NT2/D1 (cell line): ENCODE measurements around the gene LARGE1.

Experiments used
- SUZ12 ChIP-seq: IDR thresholded peaks from 2 replicates; pipeline ENCODE4 v1.6.1; 2011; ENCODE audit not compliant: insufficient read length, insufficient read depth; ENCODE audit errors: extremely low read depth
- YY1 ChIP-seq: IDR thresholded peaks from 2 replicates; pipeline ENCODE4 v1.6.1; 2011; ENCODE audit not compliant: insufficient read length, insufficient read depth
- ZNF274 ChIP-seq: IDR thresholded peaks from 2 replicates; pipeline ENCODE4 v1.6.1; 2011; ENCODE audit warnings: mild to moderate bottlenecking, low read depth, low read length

DNA sequence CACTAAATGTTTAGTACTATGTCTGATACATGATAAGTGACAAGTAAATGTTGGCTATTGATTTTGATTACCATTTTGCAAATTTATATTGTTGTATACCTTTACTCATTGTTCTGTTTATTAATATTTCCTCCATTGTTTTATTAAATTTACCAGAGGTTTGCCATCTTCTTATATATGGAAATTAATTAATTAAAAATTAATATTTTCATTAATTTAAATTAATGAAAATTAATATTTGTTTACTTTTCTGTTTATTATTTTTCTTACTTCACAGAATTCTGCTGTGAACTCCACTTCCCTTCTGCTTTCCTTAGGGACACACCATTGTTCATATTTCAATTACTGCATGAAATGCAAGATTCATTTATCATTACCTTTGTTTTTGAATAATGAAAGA lies 331.0 kb downstream of the LARGE1 start:
- TF ChIP-seq YY1 = no peak
- TF ChIP-seq SUZ12 = no peak
- no peak for TF ChIP-seq ZNF274
